Effector CD4-positive, alpha-beta T cell (primary cell): Measurements from ENCODE around the gene NDUFB2.
"Not testable (repeated sequence)": the region's sequence is repeated elsewhere in the genome, so short reads cannot be mapped to it uniquely, and the experiment has no call there.

ENCODE experiments used
- DNase-seq: peaks from one replicate; pipeline ENCODE4 v3.0.0-alpha.2; 2020

Gene NDUFB2

DNA sequence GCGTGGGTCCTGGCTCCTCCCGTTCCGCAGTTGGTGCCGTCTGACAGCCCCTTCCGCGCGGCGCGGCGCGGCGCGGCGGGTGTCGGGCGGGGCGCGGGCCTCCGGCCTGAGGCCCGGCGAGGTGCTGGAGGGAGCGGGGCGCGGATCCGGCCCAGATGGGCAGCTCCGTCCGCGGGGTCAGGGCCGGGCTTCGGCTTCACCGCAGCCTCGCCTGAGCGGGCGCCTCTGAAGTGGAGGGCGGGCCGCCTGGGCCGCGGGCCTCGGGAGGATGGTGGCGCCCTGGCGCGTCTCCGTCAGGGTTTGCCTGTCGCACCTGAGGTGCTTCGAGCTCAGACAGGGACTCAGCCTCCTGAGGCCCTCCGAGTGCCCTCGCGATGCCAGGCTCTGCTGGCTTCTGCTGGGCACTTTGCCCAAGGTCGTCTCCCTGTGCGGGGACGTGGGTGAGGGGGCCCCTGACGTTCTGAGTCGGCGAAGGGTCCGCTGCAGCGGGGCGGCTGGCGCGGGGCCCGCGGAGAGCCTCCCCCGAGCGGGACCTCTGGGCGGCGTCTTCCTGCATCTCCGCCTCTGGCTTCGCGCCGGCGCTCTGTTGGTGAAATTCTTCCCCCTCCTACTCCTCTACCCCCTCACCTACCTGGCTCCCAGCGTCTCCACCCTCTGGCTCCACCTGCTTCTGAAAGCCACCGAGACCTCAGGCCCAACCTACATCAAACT, 23.3 kb upstream of the NDUFB2 start:
- DNase-seq: peak; percentile 41

DNA sequence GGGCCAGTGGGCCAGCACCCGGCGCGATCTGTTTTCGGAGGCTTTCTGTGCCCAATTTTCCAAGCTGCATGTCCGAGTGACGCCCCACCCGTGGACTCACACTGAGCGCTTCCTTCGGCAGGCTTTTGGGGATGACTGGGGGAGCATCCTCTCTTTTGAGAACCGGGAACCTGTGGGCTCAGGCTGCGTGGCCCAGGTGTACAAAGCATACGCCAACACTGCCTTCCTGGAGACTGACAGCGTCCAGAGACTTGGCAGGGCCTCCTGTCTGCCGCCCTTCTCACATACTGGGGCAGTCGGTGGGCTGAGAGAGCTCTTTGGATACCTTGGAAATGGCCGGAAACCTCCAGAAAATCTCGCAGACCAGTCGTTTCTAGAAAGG, 22.7 kb upstream of the NDUFB2 start:
- DNase-seq: no peak

DNA sequence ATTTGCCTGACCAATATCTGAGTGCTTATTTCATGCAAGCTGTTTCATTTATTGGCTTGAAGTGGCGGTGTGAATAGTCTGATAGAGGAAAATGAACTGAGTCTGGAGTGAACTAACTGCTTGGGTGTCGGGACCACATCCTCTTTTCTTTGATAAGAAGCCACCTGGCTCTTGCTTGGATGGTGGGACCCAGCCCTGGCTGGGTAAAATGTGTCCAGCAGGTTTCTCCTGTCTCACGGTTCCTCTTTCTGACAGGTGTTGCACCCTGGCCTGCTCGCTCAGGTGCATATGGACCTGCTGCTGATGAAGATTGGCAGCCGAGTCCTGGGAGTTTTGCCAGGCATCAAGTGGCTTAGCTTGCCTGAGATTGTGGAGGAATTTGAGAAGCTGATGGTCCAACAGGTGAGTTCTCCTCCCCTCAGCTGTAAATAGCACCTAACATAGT, 22.1 kb upstream of the NDUFB2 start:
- no peak for DNase-seq

DNA sequence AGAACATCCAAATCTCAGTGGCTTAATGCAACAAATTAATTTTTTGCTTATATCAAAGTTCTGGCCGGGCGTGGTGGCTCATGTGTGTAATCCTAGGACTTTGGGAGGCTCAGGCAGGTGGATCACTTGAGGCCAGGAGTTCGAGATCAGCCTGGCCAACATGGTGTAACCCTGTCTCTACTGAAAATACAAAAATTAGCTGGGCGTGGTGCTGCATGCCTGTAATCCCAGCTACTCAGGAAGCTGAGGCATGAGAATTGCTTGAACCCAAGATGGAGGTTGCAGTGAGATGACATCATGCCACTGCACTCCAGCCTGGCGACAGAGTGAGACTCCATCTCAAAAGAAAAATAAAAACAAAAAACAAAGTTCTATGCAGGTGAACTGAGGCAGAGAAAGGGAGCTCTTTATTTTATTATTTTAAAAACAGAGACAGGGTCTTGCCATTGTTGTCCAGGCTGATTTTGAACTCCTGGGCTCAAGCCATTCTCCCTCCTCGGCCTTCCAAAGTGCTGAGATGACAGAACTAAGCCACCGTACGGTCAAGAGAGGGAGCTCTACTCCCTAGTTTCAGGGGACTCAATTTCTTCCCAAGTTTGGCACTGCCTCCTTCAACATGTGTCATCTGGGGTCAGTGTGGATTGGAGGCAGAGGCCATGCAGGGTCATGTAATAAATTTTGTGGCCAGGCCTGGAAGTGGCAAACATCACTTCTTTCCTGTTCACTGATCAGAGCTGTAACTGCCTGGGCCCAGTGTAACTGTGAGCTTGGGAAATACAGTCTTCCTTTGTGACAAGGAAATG, 21.4 kb upstream of the NDUFB2 start:
- no peak for DNase-seq

DNA sequence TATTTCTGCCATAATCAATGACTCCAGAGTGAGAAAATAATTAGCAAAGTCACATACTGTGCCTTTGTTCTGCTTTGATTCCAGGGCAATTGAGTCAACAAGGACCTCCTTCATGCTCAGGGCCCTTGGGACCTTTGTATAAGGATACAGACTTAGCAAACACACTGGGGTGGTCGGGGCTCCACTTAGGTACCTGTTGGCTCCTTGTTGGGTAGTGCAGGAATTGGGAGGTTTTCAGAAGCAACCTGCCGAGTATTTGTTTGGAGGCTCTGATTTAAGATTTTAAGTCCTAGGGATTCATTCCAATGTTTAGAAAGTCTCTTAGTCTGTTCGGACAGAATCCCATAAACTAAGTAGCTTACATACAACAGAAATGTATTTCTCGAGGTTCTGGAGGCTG, 20.8 kb upstream of the NDUFB2 start:
- DNase-seq: no peak

DNA sequence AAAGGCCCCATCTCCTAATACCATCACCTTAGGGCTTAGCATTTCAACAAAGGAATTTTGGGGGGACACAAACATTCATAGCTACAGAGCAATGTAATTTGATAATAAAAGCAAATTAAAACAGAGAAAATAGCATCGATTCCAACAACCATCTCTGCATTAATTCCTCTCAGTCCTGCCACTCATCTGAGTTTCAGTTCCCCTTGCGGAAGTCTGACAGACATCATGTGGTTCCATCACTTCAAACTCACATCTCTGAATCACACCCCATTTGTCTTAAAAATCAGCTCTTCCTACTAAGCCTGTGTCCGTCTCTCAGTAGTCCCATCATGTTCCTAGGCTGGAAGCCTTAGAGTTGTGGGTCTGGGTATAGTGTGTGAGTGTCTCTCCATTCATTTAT, 20.2 kb upstream of the NDUFB2 start:
- DNase-seq: no peak

DNA sequence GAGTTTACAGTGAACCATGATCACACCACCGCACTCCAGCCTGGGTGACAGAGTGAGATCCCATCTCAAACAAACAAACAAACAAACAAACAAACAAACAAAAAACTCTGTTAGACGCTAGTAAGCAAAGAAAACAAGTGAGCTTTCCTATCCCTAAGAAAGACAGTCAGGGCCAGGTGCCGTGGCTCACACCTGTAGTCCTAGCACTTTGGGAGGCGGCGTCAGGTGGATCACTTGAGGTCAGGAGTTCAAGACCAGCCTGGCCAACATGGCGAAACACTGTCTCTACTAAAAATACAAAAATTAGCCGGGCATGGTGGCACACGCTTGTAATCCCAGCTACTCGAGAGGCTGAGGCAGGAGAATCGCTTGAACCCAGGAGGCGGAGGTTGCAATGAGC, 19.6 kb upstream of the NDUFB2 start:
- not testable (repeated sequence) for DNase-seq

DNA sequence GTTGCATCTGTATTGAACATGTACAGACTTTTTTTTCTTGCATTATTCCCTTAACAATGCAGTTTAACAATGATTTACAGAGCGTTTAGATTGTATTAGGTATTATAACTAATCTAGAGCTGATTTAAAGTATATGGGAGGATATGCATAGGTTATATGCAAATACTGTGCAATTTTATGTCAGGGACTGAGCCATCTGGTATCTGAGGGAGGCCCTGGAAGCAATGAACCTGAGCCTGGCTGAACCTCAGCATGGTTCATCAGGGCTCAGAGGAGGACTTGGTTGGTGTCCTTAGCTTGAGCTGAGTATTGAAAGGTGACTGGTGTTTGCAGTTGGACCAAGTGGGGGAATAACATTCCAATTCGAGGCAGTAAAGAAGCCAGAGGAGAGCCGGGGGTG, 19.0 kb upstream of the NDUFB2 start:
- DNase-seq: no peak

DNA sequence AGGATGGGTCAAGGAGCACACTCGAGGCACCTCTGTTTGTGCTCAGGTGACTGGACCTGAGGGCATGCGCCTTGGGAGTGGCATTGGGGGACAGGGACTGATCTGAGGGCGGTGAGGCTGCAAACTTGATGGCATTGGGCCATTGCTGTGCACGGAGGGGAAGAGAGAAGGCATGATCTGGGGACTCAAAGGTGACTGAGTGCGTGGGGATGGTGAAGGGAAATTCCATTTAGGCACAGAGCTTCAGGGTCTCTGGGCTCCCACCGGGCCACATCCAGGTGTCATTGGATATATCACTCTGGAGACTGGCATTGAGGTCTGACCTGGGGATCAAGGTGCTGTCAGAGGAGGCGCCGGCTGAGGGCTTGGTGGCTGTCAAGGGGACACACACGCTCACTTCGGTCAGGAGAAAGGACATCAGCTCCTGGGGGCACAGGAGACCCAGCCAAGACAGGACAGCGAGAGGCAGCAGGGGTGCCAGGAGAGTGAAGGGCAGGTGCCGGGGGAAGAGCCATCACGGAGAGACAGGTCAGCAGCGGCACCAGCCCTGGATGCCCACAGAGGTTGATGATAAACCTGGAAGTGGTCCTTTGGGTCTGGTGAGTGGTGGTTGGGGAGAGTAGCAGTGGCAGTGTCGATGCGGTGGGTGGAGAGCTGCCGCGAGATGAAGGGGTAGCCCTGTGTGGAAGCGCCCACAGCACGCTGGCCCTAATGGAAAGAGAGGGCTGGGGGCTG, 18.3 kb upstream of the NDUFB2 start:
- no peak for DNase-seq

DNA sequence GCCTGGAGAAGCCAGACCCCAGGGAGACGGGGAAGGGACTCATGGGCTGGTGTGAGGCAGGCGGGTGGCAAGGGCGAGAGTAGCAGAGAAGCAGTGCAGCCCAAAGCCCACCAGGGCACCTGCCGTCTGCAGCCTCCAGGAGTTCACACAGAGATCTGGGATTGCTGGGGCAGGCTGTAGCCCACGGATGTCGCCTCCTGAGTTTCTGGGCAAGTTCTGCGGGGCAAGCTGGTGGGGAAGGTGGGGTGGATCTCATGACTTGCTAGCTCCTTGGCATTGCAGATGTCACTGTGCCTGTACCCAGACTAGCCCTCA, 17.7 kb upstream of the NDUFB2 start:
- no peak for DNase-seq

DNA sequence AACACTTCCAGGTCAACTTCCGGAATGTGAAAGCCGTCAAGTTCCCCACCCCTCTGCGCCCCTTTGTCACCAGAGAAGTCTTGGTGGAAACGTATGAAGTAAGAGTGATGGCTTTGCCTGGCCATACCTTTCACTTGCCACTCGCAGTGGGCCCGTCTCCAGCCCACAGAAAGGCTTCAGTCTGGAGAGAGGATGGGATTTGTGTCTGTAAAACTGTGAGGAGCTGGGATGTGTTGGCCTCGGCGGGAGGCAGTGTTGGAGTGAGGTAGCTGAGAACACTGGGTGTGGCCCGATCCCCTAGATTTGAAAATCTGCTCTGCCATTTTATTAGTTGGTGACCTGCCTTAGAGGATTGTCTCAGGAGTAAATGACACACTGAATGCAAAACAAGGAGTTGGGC, 17.3 kb upstream of the NDUFB2 start:
- DNase-seq: no peak

DNA sequence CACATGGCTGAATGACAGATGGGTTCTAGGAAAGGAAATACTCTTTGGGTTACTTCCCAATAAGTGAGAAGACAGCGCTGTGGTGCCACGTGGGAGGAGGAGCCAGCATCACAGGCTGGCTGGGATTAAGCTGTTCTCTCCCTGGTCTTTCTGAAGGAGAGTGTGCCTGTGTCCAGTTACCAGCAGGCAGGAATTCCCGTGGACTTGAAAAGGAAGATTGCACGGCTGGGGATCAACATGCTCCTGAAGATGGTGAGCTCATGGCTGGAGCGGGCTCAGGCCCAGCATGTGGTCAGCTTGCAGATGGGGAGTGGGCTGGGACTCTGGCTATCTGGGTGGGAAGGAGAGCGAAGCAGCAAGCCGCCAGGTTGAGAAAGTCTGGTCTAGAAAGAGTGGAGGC, 15.6 kb upstream of the NDUFB2 start:
- no peak for DNase-seq

DNA sequence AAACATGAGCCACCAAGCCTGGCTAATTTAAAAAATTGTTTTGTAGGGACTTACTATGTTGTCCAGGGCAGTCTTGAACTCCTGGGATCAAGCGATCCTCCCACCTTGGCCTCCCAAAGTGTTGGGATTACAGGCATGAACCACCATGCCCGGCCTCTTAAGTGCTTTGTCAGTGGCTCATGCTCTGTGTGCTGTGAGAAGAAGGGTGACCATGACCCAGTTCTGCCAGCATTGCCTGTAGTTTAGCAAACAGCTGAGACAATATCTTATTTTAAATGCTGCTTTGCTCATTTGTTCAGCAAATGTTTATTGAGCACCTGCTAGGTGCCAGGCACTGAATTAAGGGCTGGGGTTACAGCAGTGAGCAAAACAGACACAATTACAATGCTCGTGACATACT, 14.7 kb upstream of the NDUFB2 start:
- DNase-seq: no peak

DNA sequence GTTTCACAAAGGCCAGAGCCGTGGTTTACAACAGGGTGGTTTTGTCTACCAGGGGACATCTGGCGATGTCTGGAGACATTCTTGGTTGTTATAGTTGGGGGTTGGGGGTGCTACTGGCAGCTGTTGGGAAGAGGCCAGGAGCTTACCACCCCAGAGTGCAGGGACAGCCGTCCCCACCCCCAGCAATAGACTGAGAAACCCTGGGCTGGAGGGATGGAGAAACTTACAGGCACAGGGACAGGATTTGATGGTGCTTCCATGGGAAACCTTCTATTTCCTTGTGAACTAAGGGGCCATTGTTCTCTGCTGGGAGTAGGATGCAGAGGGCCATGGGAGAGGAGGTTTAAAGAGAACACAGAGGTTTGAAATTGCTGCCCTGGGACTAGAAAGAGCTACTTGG, 12.9 kb upstream of the NDUFB2 start:
- DNase-seq: no peak

DNA sequence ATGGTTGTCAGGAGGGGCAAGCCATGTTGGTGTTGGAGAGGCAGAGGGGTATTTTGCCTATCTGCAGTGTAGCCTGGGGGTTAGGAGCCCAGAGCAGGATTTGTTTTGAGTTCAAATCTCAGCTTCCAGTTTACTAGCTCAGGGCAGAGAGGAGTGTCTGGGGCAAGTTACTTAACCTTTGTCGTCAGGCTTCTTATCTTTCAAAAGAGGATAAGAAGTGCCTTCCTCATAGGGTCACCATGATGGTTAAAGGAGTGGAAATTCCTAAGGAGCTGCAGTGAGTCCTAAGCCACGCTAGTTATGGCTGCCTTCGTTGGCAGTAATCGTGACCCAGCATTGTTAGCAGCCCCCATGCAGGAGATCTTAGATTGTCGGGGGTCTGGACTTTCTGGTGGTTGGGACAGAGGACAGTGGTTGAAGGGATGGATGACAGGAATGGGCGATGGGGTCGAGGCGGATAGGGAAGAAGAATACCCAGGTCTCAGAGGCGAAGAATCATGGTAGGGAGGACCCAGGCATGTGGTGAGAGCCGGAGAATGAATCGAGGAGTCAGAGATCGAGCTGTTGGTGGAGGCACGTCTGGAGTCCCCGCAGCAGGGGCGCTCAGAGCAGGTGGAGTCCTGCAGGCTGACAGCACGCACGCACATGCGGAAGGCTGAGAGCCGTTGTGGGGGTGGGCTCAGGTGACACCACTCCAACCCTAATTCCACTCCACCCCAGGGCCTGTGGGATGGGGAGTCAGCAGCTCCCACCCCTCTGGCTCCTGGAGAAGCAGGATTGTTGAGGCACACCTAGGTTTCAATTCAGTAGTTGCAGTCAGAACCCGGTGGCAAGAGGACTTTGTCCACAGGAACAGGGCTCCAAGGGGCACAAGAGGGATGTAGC, 12.2 kb upstream of the NDUFB2 start:
- DNase-seq: no peak

DNA sequence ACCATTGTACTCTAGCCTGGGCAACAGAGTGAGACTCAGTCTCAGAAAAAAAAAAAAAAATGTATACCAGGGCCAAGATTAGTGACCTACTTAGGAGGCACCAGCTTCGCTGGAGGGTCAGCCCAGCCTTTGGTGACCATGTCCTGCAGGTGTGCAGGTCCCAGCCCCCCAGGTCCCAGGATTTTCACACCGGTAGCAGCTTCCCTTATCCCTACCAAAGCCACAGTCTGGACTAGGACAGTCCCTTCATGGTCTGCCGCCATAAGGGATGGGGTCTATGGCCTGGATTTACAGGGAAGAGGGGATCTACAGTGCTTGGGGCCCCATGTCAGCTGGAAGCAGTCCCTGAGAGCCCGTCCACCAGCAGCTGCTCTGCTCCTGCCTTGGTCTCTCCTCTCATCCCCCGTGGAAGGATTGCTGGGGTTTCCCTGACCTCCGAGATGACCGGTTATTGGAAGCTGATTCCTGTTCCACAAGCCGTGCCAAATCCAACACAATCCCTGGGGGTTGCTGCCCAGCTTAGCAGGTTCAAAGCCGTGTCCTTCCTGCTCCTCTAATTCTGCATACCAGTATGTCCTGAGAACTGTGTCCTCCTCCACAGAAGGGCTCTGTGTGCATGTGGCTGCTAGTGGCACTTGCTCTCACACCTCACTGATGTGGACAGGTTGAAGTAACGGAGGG, 11.0 kb upstream of the NDUFB2 start:
- no peak for DNase-seq

DNA sequence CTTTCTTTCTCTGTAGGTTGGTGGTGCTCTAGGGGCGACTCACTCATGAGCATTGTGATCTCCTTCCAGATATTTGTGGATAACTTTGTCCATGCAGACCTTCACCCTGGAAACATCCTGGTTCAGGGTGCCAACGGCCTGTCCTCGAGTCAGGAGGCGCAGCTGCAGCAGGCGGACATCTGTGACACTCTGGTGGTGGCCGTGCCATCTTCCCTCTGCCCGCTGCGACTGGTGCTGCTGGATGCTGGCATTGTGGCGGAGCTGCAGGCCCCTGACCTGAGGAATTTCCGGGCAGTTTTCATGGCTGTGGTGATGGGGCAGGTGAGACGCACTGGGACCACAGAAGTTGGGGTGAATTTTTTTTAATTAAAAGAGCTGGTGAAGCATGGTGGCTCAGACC, 9.6 kb upstream of the NDUFB2 start:
- DNase-seq: no peak

DNA sequence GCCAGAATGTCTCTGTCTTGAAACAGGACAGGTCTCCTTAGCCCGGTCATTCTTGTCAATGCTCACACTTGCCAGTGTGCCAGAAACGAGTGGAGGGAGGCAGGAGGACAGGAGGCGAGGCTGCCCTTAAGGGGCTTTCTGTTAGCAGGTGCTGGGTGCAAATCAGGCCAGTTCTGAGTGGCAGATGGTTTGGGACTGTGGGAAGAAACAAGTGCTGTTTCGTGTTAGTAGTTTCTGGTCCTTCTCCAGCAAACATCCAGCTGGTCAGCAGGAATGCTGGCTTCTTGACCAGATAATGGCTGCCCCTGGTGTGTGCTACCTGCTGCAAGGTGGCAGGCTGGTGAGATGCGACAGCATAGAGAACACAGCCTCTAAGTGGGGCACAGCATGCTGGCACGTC, 8.2 kb upstream of the NDUFB2 start:
- no peak for DNase-seq

DNA sequence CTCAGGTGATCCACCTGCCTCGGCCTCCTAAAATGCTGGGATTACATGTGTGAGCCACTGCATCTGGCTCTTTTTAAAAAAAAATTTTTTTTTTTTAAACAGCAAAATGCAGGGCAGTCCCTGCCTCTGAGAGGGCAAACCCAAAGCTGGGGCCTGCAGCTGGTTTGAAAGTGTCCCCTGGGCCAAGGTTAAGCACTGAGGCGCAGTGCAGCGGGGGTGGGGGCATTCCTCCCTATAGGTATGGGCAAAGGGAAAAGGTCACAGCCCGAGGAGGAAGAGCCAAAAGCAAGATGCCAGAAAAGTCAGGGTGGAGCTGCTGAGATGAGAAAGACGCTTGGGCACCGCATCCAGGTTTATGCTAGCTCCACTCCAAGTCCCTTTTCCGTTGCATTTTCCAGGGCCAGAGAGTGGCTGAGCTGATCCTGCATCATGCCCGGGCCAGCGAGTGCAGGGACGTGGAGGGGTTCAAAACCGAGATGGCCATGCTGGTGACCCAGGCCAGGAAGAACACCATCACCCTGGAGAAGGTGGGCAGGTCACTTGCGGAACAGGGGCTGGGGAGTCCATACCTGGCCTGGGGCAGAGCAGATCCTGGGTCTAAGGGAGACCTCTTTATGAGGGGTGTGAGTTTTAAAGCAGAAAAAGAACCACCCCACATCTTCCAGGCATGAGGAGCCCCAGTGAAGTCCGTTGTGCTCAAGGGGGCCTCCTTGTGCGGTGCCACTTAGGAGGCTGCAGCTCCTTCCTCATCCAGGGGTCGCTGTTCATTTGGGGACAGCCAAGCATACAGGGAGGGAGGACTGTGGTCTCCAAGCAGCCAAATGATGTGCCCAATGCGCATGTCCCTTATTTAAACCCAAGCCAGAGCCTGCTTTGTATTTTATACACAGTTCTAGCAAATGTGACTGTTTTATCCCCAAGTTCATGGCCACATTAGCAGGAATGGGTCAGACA, 7.0 kb upstream of the NDUFB2 start:
- DNase-seq: no peak

DNA sequence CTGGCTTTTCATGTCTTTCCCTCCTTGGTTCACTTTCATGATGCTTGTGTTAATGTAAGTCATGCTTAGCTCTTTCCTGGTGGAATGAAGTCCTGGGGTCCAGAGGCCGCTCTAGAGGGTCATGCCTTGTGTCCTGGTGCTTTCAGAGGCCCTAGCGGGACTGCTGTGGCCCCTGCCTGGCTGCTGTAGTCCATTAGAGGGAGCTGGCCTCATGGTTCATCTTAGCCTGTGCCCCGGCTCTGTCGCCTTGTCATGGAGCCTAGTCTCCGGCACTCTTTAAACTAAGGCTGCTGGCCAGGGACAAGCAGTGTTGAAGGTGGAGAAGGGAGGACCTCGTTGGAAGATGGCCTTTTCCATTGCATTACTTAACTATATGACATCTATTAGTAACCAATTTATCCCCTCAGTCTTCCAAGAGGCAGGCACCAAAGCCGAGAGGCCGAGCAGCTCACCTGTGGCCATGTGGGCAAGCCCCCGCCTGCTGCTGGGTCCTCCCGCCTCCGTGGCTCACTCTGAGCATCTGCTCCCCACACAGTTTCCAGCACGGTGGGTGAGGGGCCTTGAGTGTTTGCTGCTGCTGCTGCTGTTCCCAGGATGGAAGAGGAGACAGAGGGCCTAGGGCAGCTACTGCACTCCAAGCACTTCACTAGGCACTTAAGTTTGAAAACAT, 5.0 kb upstream of the NDUFB2 start:
- no peak for DNase-seq

DNA sequence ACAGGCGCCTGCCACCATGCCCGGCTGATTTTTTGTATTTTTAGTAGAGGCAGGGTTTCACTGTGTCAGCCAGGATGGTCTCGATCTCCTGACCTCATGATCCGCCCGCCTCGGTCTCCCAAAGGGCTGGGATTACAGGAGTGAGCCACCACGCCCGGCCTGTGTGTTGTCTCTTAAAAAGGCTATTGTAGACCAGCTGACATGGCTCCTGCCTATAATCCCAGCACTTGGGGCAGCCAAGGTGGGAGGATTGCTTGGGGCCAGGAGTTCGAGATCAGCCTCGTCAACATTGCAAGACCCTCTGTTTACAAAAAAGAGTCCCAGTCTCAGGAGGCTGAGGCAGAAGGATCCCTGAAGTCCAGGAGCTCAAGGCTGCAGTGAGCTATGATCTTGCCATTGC, 2.7 kb upstream of the NDUFB2 start:
- not testable (repeated sequence) for DNase-seq
